22Rv1 (cell line): ENCODE results near the gene TRIM67.

ENCODE experiments used
- H3K27ac ChIP-seq: fragments of 450-650 bp; 2 replicates; pipeline ENCODE4 v1.5.1; 2017
- CTCF ChIP-seq: fragments of 450-650 bp; IDR thresholded peaks from 2 replicates; pipeline ENCODE4 v1.5.1; 2017; ENCODE audit warnings: mild to moderate bottlenecking
- ZFX ChIP-seq: fragments of 450-650 bp; IDR thresholded peaks from 2 replicates; pipeline ENCODE4 v1.6.1; 2017; ENCODE audit warnings: antibody characterized with exemption, borderline replicate concordance

TRIM67 gene

GRCh38 chr1:231170875-231171274 lies 9.0 kb downstream of the TRIM67 start:
- TF ChIP-seq CTCF (peak; percentile 30; the same call in 1 of the 2 replicates), ZFX (no peak)

GRCh38 chr1:231171623-231172197 lies 9.9 kb downstream of the TRIM67 start:
- no peak overlapping the region for H3K27ac ChIP-seq
- TF ChIP-seq CTCF (no peak), ZFX (no peak)

More at GRCh38 chr1:231170875-231171274, 9.0 kb downstream of the TRIM67 start:
- no peak overlapping the region for H3K27ac ChIP-seq

GRCh38 chr1:231172411-231172810 lies 10.6 kb downstream of the TRIM67 start:
- H3K27ac ChIP-seq, result no peak overlapping the region
- TF ChIP-seq ZFX (no peak), CTCF (no peak)

- no peak for TF ChIP-seq CTCF
- no peak for TF ChIP-seq ZFX
- H3K27ac ChIP-seq, result no peak overlapping the region
Measured at GRCh38 chr1:231176421-231176820, 14.6 kb downstream of the TRIM67 start.

- no peak overlapping the region for H3K27ac ChIP-seq
- no peak for TF ChIP-seq ZFX
- TF ChIP-seq CTCF, result no peak
Measured at GRCh38 chr1:231177226-231177625, 15.4 kb downstream of the TRIM67 start.

- no peak overlapping the region for H3K27ac ChIP-seq
- no peak for TF ChIP-seq ZFX
- TF ChIP-seq CTCF, result no peak
Measured at GRCh38 chr1:231177936-231178335, 16.1 kb downstream of the TRIM67 start.

GRCh38 chr1:231178970-231179369 lies 17.1 kb downstream of the TRIM67 start:
- TF ChIP-seq ZFX (no peak), CTCF (no peak)
- H3K27ac ChIP-seq, result no peak overlapping the region
